GM21515 (cell line): ENCODE measurements around the gene MGAM2.

Experiments
- ATAC-seq: cut with Tn5 transposase; IDR thresholded peaks from one replicate; pipeline ENCODE4 v1.9.1; 2021; ENCODE audit not compliant: unreplicated experiment

Gene MGAM2

GRCh38 chr7:142263598-142264380, 152.3 kb downstream of the MGAM2 start:
- no peak for ATAC-seq
